ENCODE measurements around the gene LCN12.

GRCh38 chr9:136922540-136922939 lies 29.5 kb upstream of the LCN12 start:
- TF ChIP-seq GATA2 (IDR thresholded peaks at IDR 0.05; ENCODE audit: low read depth, low read length) (no peak), GATA3 (IDR thresholded peaks at IDR 0.05; ENCODE audit: low read depth, low read length) (no peak)

Data from SH-SY5Y (cell line).